Measurements from ENCODE around the gene CNTN5.

DNA sequence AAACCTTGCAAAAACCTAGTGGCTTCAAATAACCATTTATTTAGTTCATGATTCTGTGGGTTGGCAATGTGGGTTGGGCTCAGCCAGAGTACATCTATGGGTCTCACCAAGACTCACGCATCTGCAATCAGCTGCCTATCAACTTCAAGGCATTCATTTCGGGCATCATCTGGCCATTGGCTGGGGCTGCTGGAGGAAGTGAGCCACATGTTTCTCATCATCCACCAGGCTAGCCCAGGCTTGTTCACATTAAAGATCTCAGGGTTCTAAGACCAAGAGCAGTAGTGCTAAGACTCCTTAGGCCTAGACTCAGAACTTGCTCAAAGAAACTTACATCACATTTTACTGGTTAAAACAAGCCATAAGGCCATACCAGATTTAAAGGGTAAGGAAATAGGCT, 1187.5 kb downstream of the CNTN5 start:
- TF ChIP-seq, protein P1, sequence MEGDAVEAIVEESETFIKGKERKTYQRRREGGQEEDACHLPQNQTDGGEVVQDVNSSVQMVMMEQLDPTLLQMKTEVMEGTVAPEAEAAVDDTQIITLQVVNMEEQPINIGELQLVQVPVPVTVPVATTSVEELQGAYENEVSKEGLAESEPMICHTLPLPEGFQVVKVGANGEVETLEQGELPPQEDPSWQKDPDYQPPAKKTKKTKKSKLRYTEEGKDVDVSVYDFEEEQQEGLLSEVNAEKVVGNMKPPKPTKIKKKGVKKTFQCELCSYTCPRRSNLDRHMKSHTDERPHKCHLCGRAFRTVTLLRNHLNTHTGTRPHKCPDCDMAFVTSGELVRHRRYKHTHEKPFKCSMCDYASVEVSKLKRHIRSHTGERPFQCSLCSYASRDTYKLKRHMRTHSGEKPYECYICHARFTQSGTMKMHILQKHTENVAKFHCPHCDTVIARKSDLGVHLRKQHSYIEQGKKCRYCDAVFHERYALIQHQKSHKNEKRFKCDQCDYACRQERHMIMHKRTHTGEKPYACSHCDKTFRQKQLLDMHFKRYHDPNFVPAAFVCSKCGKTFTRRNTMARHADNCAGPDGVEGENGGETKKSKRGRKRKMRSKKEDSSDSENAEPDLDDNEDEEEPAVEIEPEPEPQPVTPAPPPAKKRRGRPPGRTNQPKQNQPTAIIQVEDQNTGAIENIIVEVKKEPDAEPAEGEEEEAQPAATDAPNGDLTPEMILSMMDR (IDR thresholded peaks at IDR 0.05): no peak
- TF ChIP-seq POLR2A (IDR thresholded peaks at IDR 0.05) (no peak), POLR2AphosphoS5 (IDR thresholded peaks at IDR 0.05) (no peak), EP300 (IDR thresholded peaks at IDR 0.05) (no peak)

Measured in upper lobe of left lung (tissue), 4 donors.